DOHH2 (cell line): Measurements from ENCODE around the gene LMO7.

Experiments
- H3F3A ChIP-seq: fragments of 200-600 bp; sonication (generic), shearing (Covaris generic); 2 replicates; pipeline ENCODE4 v1.6.0; 2016; ENCODE audit warnings: antibody characterized with exemption, mild to moderate bottlenecking; ENCODE audit not compliant: control insufficient read depth, insufficient read depth
- H3K27ac ChIP-seq: fragments of 200-600 bp; sonication (generic); 2 replicates; pipeline ENCODE4 v1.5.1; 2014; ENCODE audit warnings: low read depth, mild to moderate bottlenecking, low read length, moderate library complexity
- H3K27me3 ChIP-seq: fragments of 200-600 bp; sonication (generic); 2 replicates; pipeline ENCODE4 v1.6.1; 2014; ENCODE audit warnings: mild to moderate bottlenecking, low read length, mixed read lengths; ENCODE audit not compliant: control insufficient read depth
- H3K36me3 ChIP-seq: fragments of 200-600 bp; sonication (generic); 2 replicates; pipeline ENCODE4 v1.6.1; 2014; ENCODE audit warnings: mild to moderate bottlenecking, low read length, moderate library complexity, mixed read lengths; ENCODE audit not compliant: control insufficient read depth
- H3K4me1 ChIP-seq: fragments of 200-600 bp; sonication (generic); 2 replicates; pipeline ENCODE4 v1.6.1; 2014; ENCODE audit warnings: mild to moderate bottlenecking, low read length, mixed read lengths; ENCODE audit not compliant: control insufficient read depth
- H3K4me2 ChIP-seq: fragments of 200-600 bp; sonication (generic); 2 replicates; pipeline ENCODE4 v1.6.0; 2014; ENCODE audit warnings: mild to moderate bottlenecking, low read length, moderate library complexity
- H3K4me3 ChIP-seq: fragments of 200-600 bp; sonication (generic); 2 replicates; pipeline ENCODE4 v1.5.1; 2014; ENCODE audit warnings: mild to moderate bottlenecking, low read length, mixed read lengths
- H3K79me2 ChIP-seq: fragments of 200-600 bp; sonication (generic); 2 replicates; pipeline ENCODE4 v1.6.1; 2014; ENCODE audit warnings: mild to moderate bottlenecking, low read length, mixed read lengths; ENCODE audit not compliant: control insufficient read depth
- H3K9me2 ChIP-seq: fragments of 200-600 bp; sonication (generic); replicated peaks from 2 replicates; pipeline ENCODE4 v1.6.1; 2014; ENCODE audit warnings: mild to moderate bottlenecking, low read length, mixed read lengths; ENCODE audit not compliant: control insufficient read depth
- H3K9me3 ChIP-seq: fragments of 200-600 bp; sonication (generic); 2 replicates; pipeline ENCODE4 v1.6.1; 2014; ENCODE audit warnings: antibody characterized with exemption, low read length, mixed read lengths; ENCODE audit not compliant: control insufficient read depth, insufficient read depth
- H4K20me1 ChIP-seq: fragments of 200-600 bp; sonication (generic); 2 replicates; pipeline ENCODE4 v1.6.0; 2014; ENCODE audit warnings: low read depth, mild to moderate bottlenecking, antibody characterized with exemption, low read length, moderate library complexity; ENCODE audit not compliant: control insufficient read depth, insufficient read depth
- CTCF ChIP-seq: fragments of 200-600 bp; sonication (generic); IDR thresholded peaks from one replicate; pipeline ENCODE4 v1.5.1; 2014; ENCODE audit warnings: antibody characterized with exemption, mild to moderate bottlenecking, low read depth, low read length; ENCODE audit not compliant: poor library complexity, severe bottlenecking
- EZH2phosphoT487 ChIP-seq: fragments of 200-600 bp; sonication (generic); IDR thresholded peaks from 2 replicates; pipeline ENCODE4 v1.6.1; 2017; ENCODE audit warnings: borderline replicate concordance, mild to moderate bottlenecking, antibody characterized with exemption, low read length, moderate library complexity, mixed read lengths

Gene LMO7

GRCh38 chr13:75811841-75812240, 175.7 kb downstream of the LMO7 start:
- no peak overlapping the region for H3K27ac ChIP-seq
- no peak for TF ChIP-seq EZH2phosphoT487
- no peak for TF ChIP-seq CTCF
- H3K4me2 ChIP-seq, result no peak overlapping the region
- H3K36me3 ChIP-seq, result no peaks in the 10 kb centered on the region
- H3K4me3 ChIP-seq, result no peak overlapping the region
- H3F3A ChIP-seq, result no peaks in the 10 kb centered on the region
- no peaks in the 10 kb centered on the region for H3K9me2 ChIP-seq
- H4K20me1 ChIP-seq, result no peaks in the 10 kb centered on the region
- no peaks in the 10 kb centered on the region for H3K79me2 ChIP-seq
- H3K9me3 ChIP-seq, result no peaks in the 10 kb centered on the region
- no peaks in the 10 kb centered on the region for H3K27me3 ChIP-seq
- H3K4me1 ChIP-seq, result no peaks in the 10 kb centered on the region

GRCh38 chr13:75812751-75813181, 176.6 kb downstream of the LMO7 start:
- no peaks in the 10 kb centered on the region for H3K9me3 ChIP-seq
- H3K4me1 ChIP-seq, result no peaks in the 10 kb centered on the region
- H3K4me3 ChIP-seq, result no peak overlapping the region
- no peaks in the 10 kb centered on the region for H3K36me3 ChIP-seq
- no peaks in the 10 kb centered on the region for H3F3A ChIP-seq
- H3K27me3 ChIP-seq, result no peaks in the 10 kb centered on the region
- no peak overlapping the region for H3K4me2 ChIP-seq
- no peaks in the 10 kb centered on the region for H4K20me1 ChIP-seq
- H3K27ac ChIP-seq, result no peak overlapping the region
- H3K79me2 ChIP-seq, result no peaks in the 10 kb centered on the region
- no peaks in the 10 kb centered on the region for H3K9me2 ChIP-seq
- TF ChIP-seq CTCF (no peak), EZH2phosphoT487 (no peak)

- Histone ChIP-seq H3F3A (no peaks in the 10 kb centered on the region), H3K36me3 (no peaks in the 10 kb centered on the region), H3K4me1 (no peaks in the 10 kb centered on the region), H3K4me3 (no peak overlapping the region), H4K20me1 (no peaks in the 10 kb centered on the region), H3K27me3 (no peaks in the 10 kb centered on the region), H3K9me2 (no peaks in the 10 kb centered on the region), H3K9me3 (no peaks in the 10 kb centered on the region), H3K79me2 (no peaks in the 10 kb centered on the region), H3K27ac (no peak overlapping the region), H3K4me2 (no peak overlapping the region)
- TF ChIP-seq CTCF (no peak), EZH2phosphoT487 (no peak)
Observed at GRCh38 chr13:75813323-75813722, 177.2 kb downstream of the LMO7 start.
